HepG2 (cell line): ENCODE measurements around the gene COG4. TPM values are rescaled to one million over a fixed set of nuclear protein-coding genes. Genes with fewer than 3 reads are reported as not detected.

Experiments
- ATAC-seq: fragments of 200-7000 bp; cut with Tn5 transposase; 3 replicates; pipeline ENCODE4 v1.9.1; 2020; ENCODE audit warnings: mild to moderate bottlenecking, moderate library complexity
- BruUV-seq: library from RNA; stranded (reverse); fragments of 400-500 nt; replicated peaks from 2 replicates; lab custom pipeline; 2021; lab: Mats Ljungman, UMichigan
- CTCF ChIA-PET: fragments of 300-600 bp; formaldehyde crosslinking; extraction: SDS; loops from one replicate; lab custom pipeline; 2021; ENCODE audit warnings: low total read pairs, inconsistent platforms, low intra/inter-chr PET ratio; lab: Yijun Ruan, JAX
- POLR2A ChIA-PET: fragments of 350-600 bp; sonication (Branson Sonifier 250); formaldehyde crosslinking; loops from one replicate; lab custom pipeline; 2020; ENCODE audit warnings: antibody characterized with exemption, inconsistent platforms; lab: Yijun Ruan, JAX
- DNase-seq: peaks from one replicate; pipeline ENCODE4 v3.0.0-alpha.2; 2015; ENCODE audit warnings: low spot score
- FAIRE-seq: peaks from 3 replicates; lab custom pipeline; 2011; peaks lifted over from hg19 to GRCh38; lab: Jason Lieb, UNC
- H2AFZ ChIP-seq: one replicate; pipeline ENCODE4 v1.6.1; 2011; ENCODE audit warnings: low read length, inconsistent platforms
- H3K27ac ChIP-seq: fragments of 300-600 bp; 3 replicates; pipeline ENCODE4 v1.8.0; 2011; ENCODE audit warnings: mixed run types, mild to moderate bottlenecking, mixed read lengths, low read length, inconsistent platforms; ENCODE audit not compliant: insufficient read depth; ENCODE audit errors: extremely low read length
- H3K27me3 ChIP-seq, 2 experiments: fragments of 200-600 bp in 1 of 2; 2 replicates in 1 of 2; 3 replicates in 1 of 2; pipeline versions ENCODE4 v1.6.0 to v1.8.0; 2011; ENCODE audit warnings: low read length in 2 of 2, mild to moderate bottlenecking in 2 of 2, moderate library complexity in 2 of 2, inconsistent platforms in 1 of 2; ENCODE audit not compliant: insufficient read depth in 2 of 2, control insufficient read depth in 1 of 2
- H3K36me3 ChIP-seq, 2 experiments: fragments of 200-600 bp in 1 of 2; replicated peaks in 1 of 2; 2 replicates in 1 of 2; 3 replicates in 1 of 2; pipeline versions ENCODE4 v1.5.1 to v1.8.0; 2011; ENCODE audit warnings: low read length in 2 of 2, inconsistent platforms in 1 of 2; ENCODE audit not compliant: insufficient read depth in 2 of 2, control insufficient read depth in 1 of 2
- H3K4me1 ChIP-seq: 2 replicates; pipeline ENCODE4 v1.5.1; 2012; ENCODE audit warnings: low read length, inconsistent platforms; ENCODE audit not compliant: insufficient read depth
- H3K4me2 ChIP-seq: 2 replicates; pipeline ENCODE4 v1.6.0; 2011; ENCODE audit warnings: low read depth, low read length, inconsistent platforms
- H3K4me3 ChIP-seq, 3 experiments: fragments of 200-600 bp in 1 of 3; sonication (generic), shearing (Covaris generic) in 1 of 3; replicated peaks in 1 of 3; 2 replicates each; pipeline ENCODE4 v1.5.1; 2011 to 2016; ENCODE audit warnings: low read length in 3 of 3, inconsistent platforms in 2 of 3, low read depth in 2 of 3, mild to moderate bottlenecking in 2 of 3, control low read depth in 1 of 3, mixed read lengths in 1 of 3; ENCODE audit not compliant: insufficient read depth in 1 of 3
- H3K79me2 ChIP-seq: one replicate; pipeline ENCODE4 v1.6.1; 2011; ENCODE audit warnings: low read length, inconsistent platforms; ENCODE audit not compliant: insufficient read depth
- H3K9ac ChIP-seq: 2 replicates; pipeline ENCODE4 v1.6.0; 2011; ENCODE audit warnings: mild to moderate bottlenecking, low read depth, low read length, inconsistent platforms; ENCODE audit not compliant: insufficient read depth
- H3K9me3 ChIP-seq: 2 replicates; pipeline ENCODE4 v1.5.1; 2012; ENCODE audit warnings: mild to moderate bottlenecking, low read length
- H4K20me1 ChIP-seq: 2 replicates; pipeline ENCODE4 v1.6.0; 2011; ENCODE audit warnings: inconsistent platforms, mild to moderate bottlenecking, low read length, moderate library complexity; ENCODE audit not compliant: insufficient read depth
- CEBPB ChIP-seq: IDR thresholded peaks from 2 replicates; pipeline ENCODE4 v1.6.1; 2011; ENCODE audit warnings: low read depth, low read length, improper control_type of control experiment, borderline replicate concordance
- ELF1 ChIP-seq: sonication (generic); formaldehyde crosslinking; IDR thresholded peaks from 2 replicates; pipeline ENCODE4 v1.4.0; 2020; ENCODE audit warnings: missing genetic modification reagents
- ELK4 ChIP-seq: sonication (generic); formaldehyde crosslinking; IDR thresholded peaks from 2 replicates; pipeline ENCODE4 v1.9.0; 2021; ENCODE audit warnings: missing genetic modification reagents, borderline replicate concordance
- ZFP36L1 ChIP-seq: sonication (generic); formaldehyde crosslinking; IDR thresholded peaks from 2 replicates; pipeline ENCODE4 v1.8.0; 2022; ENCODE audit warnings: mild to moderate bottlenecking, missing genetic modification reagents, moderate library complexity
- ZNF205 ChIP-seq: IDR thresholded peaks from 2 replicates; pipeline ENCODE4 v1.6.1; 2018; ENCODE audit warnings: missing biosample characterization, missing genetic modification reagents
- ZNF225 ChIP-seq: sonication (generic); formaldehyde crosslinking; IDR thresholded peaks from 2 replicates; pipeline ENCODE4 v1.4.0; 2020; ENCODE audit warnings: mild to moderate bottlenecking, missing genetic modification reagents
- ZNF281 ChIP-seq: sonication (generic); formaldehyde crosslinking; IDR thresholded peaks from 2 replicates; pipeline ENCODE4 v1.4.0; 2020; ENCODE audit warnings: missing genetic modification reagents, borderline replicate concordance
- ZNF282 ChIP-seq: fragments of 450-650 bp; IDR thresholded peaks from 2 replicates; pipeline ENCODE4 v1.6.1; 2018; ENCODE audit not compliant: partially characterized antibody
- ZNF549 ChIP-seq: sonication (generic); formaldehyde crosslinking; IDR thresholded peaks from 2 replicates; pipeline ENCODE4 v1.5.0; 2020; ENCODE audit warnings: missing genetic modification reagents
- ZNF761 ChIP-seq: sonication (generic); formaldehyde crosslinking; conservative IDR thresholded peaks from 2 replicates; pipeline ENCODE4 v1.4.0; 2020; ENCODE audit warnings: mild to moderate bottlenecking, missing genetic modification reagents
- WGBS: methylation state at CpG from one replicate; pipeline ENCODE4 v1.1.6; 2017; ENCODE audit warnings: low lambda C conversion rate; 5-methylcytosine and 5-hydroxymethylcytosine counted together
- in situ Hi-C: cut with HindIII; loops from 2 replicates; pipeline ENCODE4 v1.10.0; 2017; ENCODE audit warnings: low pct_unique_long_range_greater_than_20kb; ENCODE audit not compliant: extremely low pct_ligation_motif_present
- intact Hi-C: fragments of 100-400 bp; cut with micrococcal nuclease; formaldehyde crosslinking; loops from one replicate; pipeline ENCODE4 v1.10.0; 2022; ENCODE audit not compliant: unreplicated experiment
- polyA plus RNA-seq, 8 experiments: library from polyadenylated mRNA; depleted of rRNA in 3 of 8; stranded (reverse) in 7 of 8; unstranded in 1 of 8; fragments of >200 nt; fragmentation: Illumina TruSeq in 4 of 8; extraction: Trizol in 4 of 8; gene quantifications; 2 replicates each; pipeline versions ENCODE4 v1.2.1 to v1.2.3, GENCODE V29; 2011 to 2016; ENCODE audit warnings: low read depth in 4 of 8, missing spikeins in 1 of 8, mixed read lengths in 1 of 8; ENCODE audit not compliant: insufficient read depth in 1 of 8
- total RNA-seq, 5 experiments: library from RNA; depleted of rRNA; stranded (reverse); fragments of >200 nt; fragmentation: Illumina TruSeq; extraction: Trizol; gene quantifications; 2 replicates each; pipeline ENCODE4 v1.2.3, GENCODE V29; 2016; ENCODE audit warnings: low read depth in 1 of 5

COG4 gene
- total and polyA plus RNA-seq, 2 of the 13 experiments (the other 11 are each of a cell fraction or from before 2014, with no cell fraction given) = 51.1 to 73.8 TPM

DNA sequence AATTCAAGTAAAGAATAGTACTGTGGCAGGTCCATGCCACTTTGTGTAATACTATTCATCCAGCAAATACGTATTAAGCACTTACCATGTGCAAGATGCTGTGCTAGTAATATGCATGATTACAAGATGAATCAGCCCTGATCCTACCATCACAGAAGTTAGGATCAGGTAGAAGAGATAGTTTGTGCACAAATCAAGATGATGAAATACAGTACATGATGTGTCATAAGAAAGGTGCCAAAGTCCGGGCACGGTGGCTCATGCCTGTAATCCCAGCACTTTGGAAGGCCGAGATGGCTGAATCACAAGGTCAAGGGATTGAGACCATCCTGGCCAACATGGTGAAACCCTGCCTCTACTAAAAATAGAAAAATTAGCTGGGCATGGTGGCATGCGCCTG lies 10.9 kb downstream of the COG4 start:
- no peaks in the 10 kb centered on the region for H3K9me3 ChIP-seq
- ChIA-PET CTCF (no interaction called here), POLR2A (no interaction called here)
- H3K4me2 ChIP-seq = no peak overlapping the region
- H3K4me3 ChIP-seq = no peak overlapping the region
- ATAC-seq (no peak), DNase-seq (no peak), FAIRE-seq (no peak)
- no peak overlapping the region for H2AFZ ChIP-seq
- in situ Hi-C loops (loop anchor here (5.0 kb wide), 1 partner anchor 50 kb away; no protein-coding TSS in a partner anchor), intact Hi-C loops (no loop called here)
- TF ChIP-seq ZNF761 (no peak), ZNF282 (no peak), ZNF281 (CRISPR knock-in tag) (no peak), ELF1 (no peak), CEBPB (peak; percentile 24; the same call in 1 of the 2 replicates), ZNF225 (CRISPR knock-in tag) (no peak), ZNF205 (CRISPR knock-in tag) (peak; percentile 92), ZFP36L1 (CRISPR knock-in tag) (no peak), ELK4 (CRISPR knock-in tag) (no peak), ZNF549 (CRISPR knock-in tag) (no peak)
- no peak overlapping the region for H3K27ac ChIP-seq
- H3K27me3 ChIP-seq = no peaks in the 10 kb centered on the region
- no peak overlapping the region for H3K9ac ChIP-seq
- H3K36me3 ChIP-seq = peaks cover 34 to 80% of the 10 kb centered on the region in 2 experiments
- WGBS = 78% methylated on average over 5 of the region's 5 CpGs
- H4K20me1 ChIP-seq = no peaks in the 10 kb centered on the region
- peaks cover 9% of the 10 kb centered on the region for H3K4me1 ChIP-seq
- no peaks in the 10 kb centered on the region for H3K79me2 ChIP-seq
- BruUV-seq = no TSS peak
